Rectal smooth muscle tissue (tissue), 1 donor: ENCODE measurements around the gene SDHB.

Experiments used
- H3K27ac ChIP-seq: one replicate; pipeline ENCODE4 v1.7.0; 2013; ENCODE audit warnings: low read depth, low read length, inconsistent platforms
- H3K27me3 ChIP-seq: one replicate; pipeline ENCODE4 v1.7.0; 2013; ENCODE audit warnings: low read length; ENCODE audit not compliant: control insufficient read depth, insufficient read depth
- H3K36me3 ChIP-seq: one replicate; pipeline ENCODE4 v1.7.0; 2013; ENCODE audit warnings: low read length; ENCODE audit not compliant: control insufficient read depth, insufficient read depth
- H3K4me1 ChIP-seq: one replicate; pipeline ENCODE4 v1.7.0; 2013; ENCODE audit warnings: low read length; ENCODE audit not compliant: control insufficient read depth, insufficient read depth
- H3K4me3 ChIP-seq: one replicate; pipeline ENCODE4 v1.7.0; 2013; ENCODE audit warnings: low read length
- H3K9ac ChIP-seq: one replicate; pipeline ENCODE4 v1.7.0; 2013; ENCODE audit warnings: low read length

The SDHB gene

GRCh38 chr1:17053086-17053684 lies 647 bp downstream of the SDHB start:
- H3K4me1 ChIP-seq: peaks cover 5% of the 10 kb centered on the region
- peak overlapping the region; percentile 100 for H3K4me3 ChIP-seq
- H3K9ac ChIP-seq: peak overlapping the region; percentile 98
- H3K27ac ChIP-seq: peak overlapping the region; percentile 93
- no peaks in the 10 kb centered on the region for H3K27me3 ChIP-seq
- H3K36me3 ChIP-seq: peaks cover 2% of the 10 kb centered on the region

- no peak overlapping the region for H3K9ac ChIP-seq
- peak overlapping the region; percentile 93 for H3K27ac ChIP-seq
- H3K27me3 ChIP-seq: no peaks in the 10 kb centered on the region
- H3K36me3 ChIP-seq: peaks cover 4% of the 10 kb centered on the region
- peak overlapping the region; percentile 100 for H3K4me3 ChIP-seq
- peaks cover 5% of the 10 kb centered on the region for H3K4me1 ChIP-seq
Observed at GRCh38 chr1:17052641-17053040, 1.2 kb downstream of the SDHB start.

- Histone ChIP-seq H3K4me3 (no peak overlapping the region), H3K4me1 (peaks cover 5% of the 10 kb centered on the region), H3K9ac (no peak overlapping the region), H3K27ac (no peak overlapping the region), H3K27me3 (no peaks in the 10 kb centered on the region), H3K36me3 (peaks cover 4% of the 10 kb centered on the region)
Observed at GRCh38 chr1:17052038-17052437, 1.8 kb downstream of the SDHB start.

GRCh38 chr1:17047924-17048323 lies 5.9 kb downstream of the SDHB start:
- H3K36me3 ChIP-seq: peaks cover 18% of the 10 kb centered on the region
- H3K4me3 ChIP-seq: no peak overlapping the region
- peaks cover 7% of the 10 kb centered on the region for H3K4me1 ChIP-seq
- no peak overlapping the region for H3K27ac ChIP-seq
- H3K27me3 ChIP-seq: no peaks in the 10 kb centered on the region
- H3K9ac ChIP-seq: no peak overlapping the region

- Histone ChIP-seq H3K9ac (no peak overlapping the region), H3K27me3 (no peaks in the 10 kb centered on the region), H3K36me3 (peaks cover 18% of the 10 kb centered on the region), H3K4me1 (peaks cover 6% of the 10 kb centered on the region), H3K4me3 (no peak overlapping the region), H3K27ac (no peak overlapping the region)
Observed at GRCh38 chr1:17046334-17046657, 7.5 kb downstream of the SDHB start.

- Histone ChIP-seq H3K27ac (peak overlapping the region; percentile 56), H3K9ac (no peak overlapping the region), H3K36me3 (peaks cover 18% of the 10 kb centered on the region), H3K4me3 (no peak overlapping the region), H3K4me1 (peaks cover 6% of the 10 kb centered on the region), H3K27me3 (no peaks in the 10 kb centered on the region)
Observed at GRCh38 chr1:17045634-17046333, 8.0 kb downstream of the SDHB start.

- peaks cover 18% of the 10 kb centered on the region for H3K36me3 ChIP-seq
- no peak overlapping the region for H3K9ac ChIP-seq
- peaks cover 6% of the 10 kb centered on the region for H3K4me1 ChIP-seq
- H3K4me3 ChIP-seq: no peak overlapping the region
- no peak overlapping the region for H3K27ac ChIP-seq
- no peaks in the 10 kb centered on the region for H3K27me3 ChIP-seq
Observed at GRCh38 chr1:17045150-17045549, 8.7 kb downstream of the SDHB start.

- Histone ChIP-seq H3K27me3 (no peaks in the 10 kb centered on the region), H3K36me3 (peaks cover 20% of the 10 kb centered on the region), H3K4me3 (no peak overlapping the region), H3K4me1 (peaks cover 6% of the 10 kb centered on the region), H3K27ac (no peak overlapping the region), H3K9ac (no peak overlapping the region)
Observed at GRCh38 chr1:17043676-17044075, 10.2 kb downstream of the SDHB start.

- H3K4me3 ChIP-seq: no peak overlapping the region
- peaks cover 19% of the 10 kb centered on the region for H3K36me3 ChIP-seq
- no peaks in the 10 kb centered on the region for H3K27me3 ChIP-seq
- H3K4me1 ChIP-seq: peaks cover 2% of the 10 kb centered on the region
- H3K9ac ChIP-seq: no peak overlapping the region
- H3K27ac ChIP-seq: no peak overlapping the region
Observed at GRCh38 chr1:17040135-17040534, 13.7 kb downstream of the SDHB start.

- H3K27ac ChIP-seq: no peak overlapping the region
- peaks cover 15% of the 10 kb centered on the region for H3K36me3 ChIP-seq
- H3K9ac ChIP-seq: no peak overlapping the region
- H3K4me1 ChIP-seq: no peaks in the 10 kb centered on the region
- no peaks in the 10 kb centered on the region for H3K27me3 ChIP-seq
- H3K4me3 ChIP-seq: no peak overlapping the region
Observed at GRCh38 chr1:17039522-17039921, 14.3 kb downstream of the SDHB start.

- no peaks in the 10 kb centered on the region for H3K4me1 ChIP-seq
- H3K36me3 ChIP-seq: peaks cover 8% of the 10 kb centered on the region
- H3K9ac ChIP-seq: no peak overlapping the region
- H3K27ac ChIP-seq: no peak overlapping the region
- no peaks in the 10 kb centered on the region for H3K27me3 ChIP-seq
- no peak overlapping the region for H3K4me3 ChIP-seq
Observed at GRCh38 chr1:17033481-17033880, 20.4 kb downstream of the SDHB start.

- no peak overlapping the region for H3K27ac ChIP-seq
- H3K36me3 ChIP-seq: peaks cover 13% of the 10 kb centered on the region
- no peaks in the 10 kb centered on the region for H3K27me3 ChIP-seq
- H3K4me3 ChIP-seq: no peak overlapping the region
- H3K9ac ChIP-seq: no peak overlapping the region
- no peaks in the 10 kb centered on the region for H3K4me1 ChIP-seq
Observed at GRCh38 chr1:17032741-17033140, 21.1 kb downstream of the SDHB start.

GRCh38 chr1:17031436-17031835 lies 22.4 kb downstream of the SDHB start:
- Histone ChIP-seq H3K9ac (no peak overlapping the region), H3K27me3 (no peaks in the 10 kb centered on the region), H3K36me3 (peaks cover 20% of the 10 kb centered on the region), H3K4me1 (no peaks in the 10 kb centered on the region), H3K4me3 (no peak overlapping the region), H3K27ac (no peak overlapping the region)
